ENCODE results near the gene RAD50. TPM values are rescaled to one million over a fixed set of nuclear protein-coding genes. Genes with fewer than 3 reads are reported as not detected.

Gene RAD50
- total RNA-seq, 1 donor from 2014 or later, result 33.2 TPM

GRCh38 chr5:132658381-132659302, 101.9 kb downstream of the RAD50 start:
- Histone ChIP-seq H3K4me1 (peaks cover 12% of the 10 kb centered on the region), H3K27ac (no peak overlapping the region), H3K4me3 (no peak overlapping the region), H3K36me3 (no peaks in the 10 kb centered on the region), H3K9me3 (no peaks in the 10 kb centered on the region), H3K27me3 (ENCODE audit: low read depth) (peaks cover 36% of the 10 kb centered on the region)
- no peak for DNase-seq
- TF ChIP-seq CTCF (IDR thresholded peaks at IDR 0.05), result no peak
- intact Hi-C loops (cut with DNase I), result no loop called here
- ATAC-seq, result no peak

- H3K4me1 ChIP-seq, result peaks cover 12% of the 10 kb centered on the region
- H3K27ac ChIP-seq, result no peak overlapping the region
- peaks cover 25% of the 10 kb centered on the region for H3K27me3 ChIP-seq (ENCODE audit: low read depth)
- intact Hi-C loops (cut with DNase I), result no loop called here
- no peak for DNase-seq
- H3K4me3 ChIP-seq, result no peak overlapping the region
- no peak for ATAC-seq
- no peak for TF ChIP-seq CTCF (IDR thresholded peaks at IDR 0.05)
- no peaks in the 10 kb centered on the region for H3K36me3 ChIP-seq
- H3K9me3 ChIP-seq, result no peaks in the 10 kb centered on the region
These were observed 103.1 kb downstream of the RAD50 start for GRCh38 chr5:132659598-132660493.

GRCh38 chr5:132661231-132662003, 104.6 kb downstream of the RAD50 start:
- Histone ChIP-seq H3K27ac (no peak overlapping the region), H3K27me3 (ENCODE audit: low read depth) (peaks cover 10% of the 10 kb centered on the region), H3K4me3 (no peak overlapping the region), H3K9me3 (no peaks in the 10 kb centered on the region), H3K36me3 (no peaks in the 10 kb centered on the region), H3K4me1 (peaks cover 5% of the 10 kb centered on the region)
- ATAC-seq (no peak), DNase-seq (no peak)
- TF ChIP-seq CTCF (IDR thresholded peaks at IDR 0.05), result no peak
- intact Hi-C loops (cut with DNase I), result no loop called here

GRCh38 chr5:132662004-132662401, 105.2 kb downstream of the RAD50 start:
- intact Hi-C loops (cut with DNase I), result no loop called here
- ATAC-seq (no peak), DNase-seq (no peak)
- Histone ChIP-seq H3K27ac (no peak overlapping the region), H3K36me3 (no peaks in the 10 kb centered on the region), H3K27me3 (ENCODE audit: low read depth) (peaks cover 4% of the 10 kb centered on the region), H3K4me3 (no peak overlapping the region), H3K4me1 (no peaks in the 10 kb centered on the region), H3K9me3 (no peaks in the 10 kb centered on the region)
- TF ChIP-seq CTCF (IDR thresholded peaks at IDR 0.05), result no peak
